GM12892 (cell line): ENCODE data around the gene LIF.

Source experiments
- DNase-seq: peaks from one replicate; pipeline ENCODE4 v3.0.0; 2011; ENCODE audit not compliant: insufficient read length
- FAIRE-seq: peaks from 2 replicates; lab custom pipeline; 2011; peaks lifted over from hg19 to GRCh38; lab: Jason Lieb, UNC
- POLR2A ChIP-seq: IDR thresholded peaks from 2 replicates; pipeline ENCODE4 v1.6.1; 2011; ENCODE audit warnings: low read depth, low read length, control low read depth
- POLR2AphosphoS5 ChIP-seq: IDR thresholded peaks from 2 replicates; pipeline ENCODE4 v1.6.1; 2011; ENCODE audit warnings: low read depth, low read length, control low read depth
- TAF1 ChIP-seq: IDR thresholded peaks from 2 replicates; pipeline ENCODE4 v1.6.1; 2011; ENCODE audit warnings: low read depth, mild to moderate bottlenecking, control low read depth, low read length, borderline replicate concordance

The LIF gene

DNA sequence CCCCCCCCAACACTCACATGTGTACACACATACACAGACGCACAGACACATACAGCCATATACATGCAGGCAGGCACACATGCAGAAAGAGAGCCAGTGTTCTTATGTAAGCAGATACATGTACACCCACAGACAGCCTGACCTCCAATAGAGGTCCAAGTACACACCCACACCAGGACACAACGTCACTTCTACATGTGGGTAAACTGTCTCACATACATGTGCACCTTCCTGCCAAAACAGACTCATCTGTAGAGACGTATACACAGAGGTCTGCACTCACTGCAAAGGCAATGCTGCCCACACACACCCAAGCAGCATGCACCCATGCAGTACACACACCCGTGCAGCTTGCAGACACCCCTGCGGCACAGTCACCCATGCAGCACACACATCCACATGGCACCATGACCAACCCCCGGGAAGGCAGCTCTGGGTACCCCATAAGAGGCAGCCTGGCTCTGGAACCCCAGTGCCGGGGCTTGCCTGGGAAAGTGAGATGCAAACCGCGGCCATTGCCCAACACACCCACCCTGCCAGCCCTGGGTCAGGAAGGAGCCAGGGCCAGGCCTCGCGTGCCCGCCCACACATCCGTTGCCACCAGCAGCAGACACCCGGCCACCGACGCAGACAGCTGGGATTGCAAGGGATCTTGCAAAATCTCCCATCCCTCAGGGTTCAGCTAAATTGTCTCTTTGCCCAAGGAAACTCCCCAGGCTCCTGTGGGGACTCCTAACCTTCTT lies 32.7 kb upstream of the LIF start:
- TF ChIP-seq POLR2AphosphoS5 = no peak
- no peak for TF ChIP-seq POLR2A
- no peak for TF ChIP-seq TAF1
- FAIRE-seq = no peak

DNA sequence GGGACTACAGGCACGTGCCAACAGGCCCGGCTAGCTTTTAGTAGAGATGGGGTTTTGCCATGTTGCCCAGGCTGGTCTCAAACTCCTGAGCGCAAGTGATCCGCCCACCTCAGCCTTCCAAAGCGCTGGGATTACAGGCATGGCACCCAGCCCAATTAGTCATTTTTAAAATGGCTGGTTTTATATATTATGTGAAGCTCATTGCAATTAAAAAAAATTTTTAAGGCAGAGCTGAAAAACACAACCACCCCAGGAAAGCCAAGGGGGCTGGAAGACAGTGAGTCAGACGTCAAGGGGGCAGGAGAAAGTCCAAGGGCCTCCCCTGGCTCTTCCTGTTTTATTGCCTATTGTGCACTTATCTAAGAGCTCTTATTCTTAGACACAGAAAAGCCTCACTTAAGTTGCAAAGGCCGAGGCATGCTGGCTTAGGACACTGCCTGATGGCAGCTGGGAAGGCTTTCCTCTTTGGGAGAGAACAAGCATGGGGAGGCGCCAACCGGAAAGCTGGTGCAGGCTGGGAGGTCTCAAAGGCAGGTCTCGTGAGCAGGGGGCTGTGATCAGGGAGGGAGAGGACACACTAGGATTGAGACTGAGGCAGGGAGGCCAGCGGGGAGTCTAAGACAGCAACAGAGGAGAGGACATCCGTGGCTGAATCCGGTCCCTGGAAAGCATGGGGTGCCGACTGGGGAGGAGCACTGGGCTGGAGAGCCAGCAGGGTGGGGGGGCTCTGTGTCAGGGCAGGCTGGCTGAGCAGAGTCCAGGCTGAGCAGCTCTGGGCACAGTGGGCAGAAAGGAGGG lies 31.2 kb upstream of the LIF start:
- TF ChIP-seq TAF1 (no peak), POLR2AphosphoS5 (no peak), POLR2A (no peak)
- FAIRE-seq (no peak), DNase-seq (no peak)

More for the DNA sequence above, 32.7 kb upstream of the LIF start:
- no peak for DNase-seq

DNA sequence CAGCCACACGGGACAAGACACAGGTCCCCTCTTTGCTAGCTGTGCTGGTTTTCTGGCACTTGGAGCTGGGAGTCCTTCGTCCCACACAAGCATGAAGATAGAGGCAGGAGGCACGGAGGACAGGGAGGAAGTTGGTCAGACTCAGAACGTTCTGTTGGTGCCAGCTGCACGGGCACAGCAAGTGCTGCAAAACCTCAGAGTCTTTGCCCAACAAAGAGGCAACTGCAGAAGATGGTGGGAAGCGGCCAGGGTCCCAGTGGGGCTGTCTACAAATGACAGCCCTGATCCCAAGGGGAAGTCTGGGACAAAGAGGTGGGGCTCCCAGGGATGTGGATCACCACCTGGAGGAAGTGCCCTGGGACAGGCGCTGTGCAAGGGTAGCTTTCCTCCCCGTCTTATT lies 29.5 kb upstream of the LIF start:
- no peak for DNase-seq

GRCh38 chr22:30275625-30276024 lies 29.1 kb upstream of the LIF start:
- TF ChIP-seq POLR2A = no peak
- TF ChIP-seq TAF1 = no peak
- no peak for TF ChIP-seq POLR2AphosphoS5
- DNase-seq = no peak
- no peak for FAIRE-seq

More for the DNA sequence above, 29.5 kb upstream of the LIF start:
- TF ChIP-seq POLR2A = no peak
- TF ChIP-seq TAF1 = no peak
- FAIRE-seq = no peak

DNA sequence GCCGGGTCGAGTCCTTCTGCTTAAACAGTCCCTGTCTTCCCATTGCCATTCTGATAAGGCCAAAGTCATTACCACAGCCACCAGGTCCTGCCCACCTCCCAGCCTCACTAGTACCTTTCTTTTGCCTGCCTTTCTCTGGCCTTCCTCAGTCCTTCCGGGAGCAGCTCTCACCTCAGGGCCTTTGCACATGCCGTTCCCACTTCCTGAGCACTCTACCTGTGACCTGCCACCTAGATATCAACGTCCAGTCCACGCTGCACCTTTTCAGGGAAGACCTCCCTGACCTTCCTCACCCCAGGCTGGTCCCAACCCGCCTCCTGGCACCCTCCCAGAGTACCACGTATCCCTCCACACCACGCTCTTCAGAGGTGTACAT lies 27.9 kb upstream of the LIF start:
- FAIRE-seq (no peak), DNase-seq (no peak)
- TF ChIP-seq POLR2AphosphoS5 (no peak), TAF1 (no peak), POLR2A (no peak)

- no peak for DNase-seq
- no peak for TF ChIP-seq POLR2A
- no peak for TF ChIP-seq TAF1
- no peak for TF ChIP-seq POLR2AphosphoS5
- no peak for FAIRE-seq
Measured at GRCh38 chr22:30273711-30274436, 27.3 kb upstream of the LIF start.

DNA sequence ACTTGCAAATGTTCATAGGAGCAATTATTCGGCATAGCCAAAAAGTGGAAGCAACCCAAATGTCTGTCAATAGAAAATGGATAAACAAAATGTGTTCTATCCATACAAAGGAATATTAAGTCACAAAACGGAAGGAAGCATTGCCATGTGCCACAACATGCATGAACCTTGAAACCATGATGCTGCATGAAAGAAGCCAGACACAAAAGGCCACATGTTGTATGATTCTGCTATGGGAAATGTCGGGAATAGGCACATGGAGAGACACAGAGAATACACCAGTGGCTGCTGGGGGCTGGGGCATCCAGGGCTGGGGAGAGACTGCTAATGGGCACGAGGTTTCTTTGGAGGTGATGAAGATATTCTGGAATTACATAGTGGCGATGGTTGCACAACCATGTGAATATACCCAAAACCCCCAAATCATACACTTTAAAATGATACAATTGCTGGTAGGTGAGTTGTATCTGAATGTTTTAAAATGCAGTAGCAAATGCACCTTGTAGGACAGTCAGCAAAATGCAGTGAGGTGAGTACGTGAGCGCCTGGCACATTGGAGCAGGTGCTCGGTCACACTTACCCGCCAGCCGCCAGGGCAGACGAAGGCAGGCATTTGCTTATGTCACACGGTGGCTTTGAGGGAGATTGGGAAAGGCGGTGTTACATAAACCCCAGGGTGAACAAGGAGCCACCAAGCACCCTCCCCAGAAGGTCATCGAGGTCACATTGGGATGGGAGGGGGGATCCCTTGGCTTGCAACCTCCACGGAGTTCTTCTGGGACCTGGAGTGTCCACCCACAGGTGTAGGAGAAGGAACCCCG lies 26.4 kb upstream of the LIF start:
- no peak for TF ChIP-seq POLR2A
- no peak for TF ChIP-seq POLR2AphosphoS5
- no peak for FAIRE-seq
- DNase-seq = no peak

GRCh38 chr22:30270832-30271231 lies 24.3 kb upstream of the LIF start:
- no peak for TF ChIP-seq POLR2A
- TF ChIP-seq POLR2AphosphoS5 = no peak
- TF ChIP-seq TAF1 = no peak
- DNase-seq (no peak), FAIRE-seq (no peak)

DNA sequence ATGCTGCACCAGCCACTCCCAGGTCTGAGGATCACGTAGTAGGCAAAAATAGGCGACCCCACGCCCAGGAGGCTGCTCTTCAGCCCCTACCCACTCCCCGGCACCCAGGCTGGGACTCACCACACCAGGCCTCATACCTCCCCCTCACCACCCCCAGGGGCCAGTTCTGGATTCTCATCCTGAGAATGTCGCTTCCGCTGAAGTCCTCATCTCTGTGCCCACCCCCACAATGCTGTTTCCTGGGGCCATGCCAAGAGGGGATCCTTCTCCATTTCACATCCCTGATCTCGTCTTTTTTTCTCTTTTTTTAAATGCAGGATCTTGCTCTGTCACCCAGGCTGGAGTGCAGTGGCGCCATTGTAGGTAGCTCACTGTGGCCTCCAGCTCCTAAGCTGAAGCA lies 21.8 kb upstream of the LIF start:
- FAIRE-seq (no peak), DNase-seq (no peak)
- TF ChIP-seq TAF1 (no peak), POLR2AphosphoS5 (no peak), POLR2A (no peak)

GRCh38 chr22:30267382-30268302 lies 21.1 kb upstream of the LIF start:
- FAIRE-seq (no peak), DNase-seq (no peak)
- TF ChIP-seq POLR2A = no peak
- no peak for TF ChIP-seq TAF1
- TF ChIP-seq POLR2AphosphoS5 = no peak
